ENCODE measurements around the gene PCP4L1.

Gene PCP4L1

DNA sequence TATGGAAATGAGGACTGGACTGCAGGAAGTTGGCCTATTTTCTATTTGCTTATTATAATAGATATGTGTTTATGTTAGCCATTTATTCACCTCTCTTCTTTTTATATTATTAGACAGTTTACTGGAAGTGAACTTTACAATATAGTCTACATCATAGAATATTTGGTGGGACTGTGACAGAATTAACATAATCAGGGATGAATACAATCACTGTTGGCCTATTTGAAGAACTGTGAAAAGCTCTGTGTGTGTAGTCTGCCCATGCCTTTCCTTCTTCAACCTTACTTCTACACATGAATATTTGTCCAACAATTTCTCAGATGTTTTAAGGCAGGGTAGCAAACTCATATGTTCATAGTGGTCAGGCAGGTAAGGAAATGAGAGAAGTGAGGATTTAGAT, 38.9 kb downstream of the PCP4L1 start:
- Histone ChIP-seq H3K4me3 (no peak overlapping the region), H3K27ac (no peak overlapping the region)
- no peak for DNase-seq (ENCODE audit: low spot score)
- TF ChIP-seq, protein P1, sequence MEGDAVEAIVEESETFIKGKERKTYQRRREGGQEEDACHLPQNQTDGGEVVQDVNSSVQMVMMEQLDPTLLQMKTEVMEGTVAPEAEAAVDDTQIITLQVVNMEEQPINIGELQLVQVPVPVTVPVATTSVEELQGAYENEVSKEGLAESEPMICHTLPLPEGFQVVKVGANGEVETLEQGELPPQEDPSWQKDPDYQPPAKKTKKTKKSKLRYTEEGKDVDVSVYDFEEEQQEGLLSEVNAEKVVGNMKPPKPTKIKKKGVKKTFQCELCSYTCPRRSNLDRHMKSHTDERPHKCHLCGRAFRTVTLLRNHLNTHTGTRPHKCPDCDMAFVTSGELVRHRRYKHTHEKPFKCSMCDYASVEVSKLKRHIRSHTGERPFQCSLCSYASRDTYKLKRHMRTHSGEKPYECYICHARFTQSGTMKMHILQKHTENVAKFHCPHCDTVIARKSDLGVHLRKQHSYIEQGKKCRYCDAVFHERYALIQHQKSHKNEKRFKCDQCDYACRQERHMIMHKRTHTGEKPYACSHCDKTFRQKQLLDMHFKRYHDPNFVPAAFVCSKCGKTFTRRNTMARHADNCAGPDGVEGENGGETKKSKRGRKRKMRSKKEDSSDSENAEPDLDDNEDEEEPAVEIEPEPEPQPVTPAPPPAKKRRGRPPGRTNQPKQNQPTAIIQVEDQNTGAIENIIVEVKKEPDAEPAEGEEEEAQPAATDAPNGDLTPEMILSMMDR (IDR thresholded peaks at IDR 0.05): no peak

DNA sequence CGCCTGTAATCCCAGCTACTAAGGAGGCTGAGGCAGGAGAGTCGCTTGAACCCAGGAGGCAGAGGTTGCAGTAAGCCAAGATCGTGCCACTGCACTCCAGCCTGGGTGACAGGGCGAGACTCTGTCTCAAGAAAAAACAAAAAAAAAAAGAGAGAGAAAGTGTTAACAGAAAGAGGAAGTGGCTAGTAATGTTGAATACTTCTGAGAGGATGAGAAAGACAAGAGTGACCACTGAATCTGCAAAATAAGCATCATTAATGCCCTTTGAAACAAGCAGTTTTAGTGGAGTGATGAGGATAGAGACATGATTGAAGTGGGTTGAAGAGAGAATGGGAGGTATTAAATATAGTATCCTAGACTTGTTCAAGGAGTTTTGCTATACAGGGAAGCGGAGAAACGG, 39.6 kb downstream of the PCP4L1 start:
- TF ChIP-seq, protein P1 (IDR thresholded peaks at IDR 0.05): no peak
- Histone ChIP-seq H3K4me3 (no peak overlapping the region), H3K27ac (no peak overlapping the region)
- DNase-seq (ENCODE audit: low spot score): no peak

DNA sequence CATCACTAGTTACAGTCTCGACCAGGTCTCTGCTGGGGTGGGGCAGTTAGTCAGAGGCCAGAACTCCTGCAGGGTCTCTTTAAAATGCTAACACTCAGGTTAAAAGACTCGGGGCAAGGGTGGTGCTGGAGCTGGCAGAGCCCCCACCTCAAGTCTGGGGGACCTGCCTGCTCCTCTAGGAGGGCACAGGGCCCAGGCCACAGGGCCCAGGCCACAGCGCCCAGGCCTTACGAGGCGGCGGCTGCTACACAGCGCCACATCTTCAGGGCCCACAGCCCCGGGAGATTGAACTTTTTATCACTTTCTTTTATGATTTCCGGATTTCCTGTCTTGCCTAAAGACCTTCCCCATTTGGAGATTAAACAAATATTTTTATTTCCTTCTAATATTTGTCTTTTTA, 40.8 kb downstream of the PCP4L1 start:
- no peak for DNase-seq (ENCODE audit: low spot score)
- Histone ChIP-seq H3K27ac (no peak overlapping the region), H3K4me3 (no peak overlapping the region)
- TF ChIP-seq, protein P1 (IDR thresholded peaks at IDR 0.05): no peak

DNA sequence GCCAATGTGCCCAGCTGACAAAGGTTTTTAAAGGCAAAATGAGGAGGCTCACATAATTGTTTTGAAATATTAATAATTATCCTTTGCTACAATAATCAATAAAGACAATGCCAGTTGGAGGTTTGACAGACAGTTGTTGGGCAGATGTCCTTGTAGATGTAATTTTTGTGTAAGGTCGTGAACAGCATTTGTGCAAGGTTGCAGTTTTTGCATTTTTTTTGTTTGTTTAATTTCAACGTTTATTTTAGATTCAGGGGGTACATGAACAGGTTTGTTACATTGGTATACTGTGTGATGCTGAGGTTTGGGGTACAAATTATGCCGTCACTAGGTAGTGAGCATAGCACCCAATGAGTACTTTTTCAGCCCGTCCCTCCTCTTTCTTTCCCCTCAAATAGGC, 41.9 kb downstream of the PCP4L1 start:
- TF ChIP-seq, protein P1 (IDR thresholded peaks at IDR 0.05): no peak
- no peak overlapping the region for H3K4me3 ChIP-seq
- no peak overlapping the region for H3K27ac ChIP-seq
- DNase-seq (ENCODE audit: low spot score): no peak

DNA sequence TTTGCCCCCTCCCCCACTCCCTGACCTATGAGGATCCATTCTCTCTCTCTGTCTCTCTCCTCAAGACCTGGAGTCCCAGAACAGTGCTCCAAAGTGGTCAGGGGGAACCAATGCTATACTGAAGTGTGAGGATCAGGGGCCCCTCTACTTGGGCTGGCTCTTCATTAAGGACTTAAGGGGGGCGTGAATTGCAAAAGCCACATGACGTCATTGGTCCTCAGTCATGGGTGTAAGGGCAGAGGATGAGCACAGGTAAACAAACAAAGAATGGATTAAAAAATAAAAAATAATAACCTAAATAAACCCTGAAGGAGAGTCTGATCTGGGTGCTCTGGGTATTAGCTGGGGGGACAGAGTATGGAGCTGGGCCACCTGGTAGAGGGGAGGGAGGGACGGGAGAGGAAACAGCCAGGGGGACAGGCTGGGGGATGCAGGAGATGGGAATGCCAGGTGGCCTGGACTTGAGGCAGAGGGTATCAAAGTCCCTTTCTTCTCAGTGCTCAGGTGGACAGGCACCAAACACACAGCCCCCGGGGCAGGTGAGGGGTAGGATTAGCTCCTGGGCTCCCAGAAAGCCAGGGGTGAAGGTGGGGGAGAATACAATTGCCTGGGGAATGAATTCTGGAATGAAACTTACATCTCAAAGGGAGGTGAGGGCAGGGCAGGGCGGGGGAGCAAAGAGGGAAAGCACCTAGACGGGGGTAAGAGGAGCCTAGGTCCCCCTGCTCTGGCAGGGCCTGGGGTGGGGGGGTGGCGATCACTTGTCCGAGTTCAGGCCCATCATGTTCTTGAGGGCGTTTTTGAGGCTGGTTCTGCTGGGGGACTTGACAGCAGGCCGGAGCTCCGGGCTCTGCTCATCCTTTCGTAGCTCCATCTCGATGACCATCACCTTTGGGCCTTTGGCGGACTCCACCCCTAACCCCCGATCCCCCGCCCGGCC, 46.7 kb downstream of the PCP4L1 start:
- DNase-seq (ENCODE audit: low spot score): no peak
- TF ChIP-seq, protein P1 (IDR thresholded peaks at IDR 0.05): no peak
- H3K27ac ChIP-seq: peak overlapping the region in 1 of 2 donors; percentile 61
- peak overlapping the region; percentile 84 for H3K4me3 ChIP-seq

DNA sequence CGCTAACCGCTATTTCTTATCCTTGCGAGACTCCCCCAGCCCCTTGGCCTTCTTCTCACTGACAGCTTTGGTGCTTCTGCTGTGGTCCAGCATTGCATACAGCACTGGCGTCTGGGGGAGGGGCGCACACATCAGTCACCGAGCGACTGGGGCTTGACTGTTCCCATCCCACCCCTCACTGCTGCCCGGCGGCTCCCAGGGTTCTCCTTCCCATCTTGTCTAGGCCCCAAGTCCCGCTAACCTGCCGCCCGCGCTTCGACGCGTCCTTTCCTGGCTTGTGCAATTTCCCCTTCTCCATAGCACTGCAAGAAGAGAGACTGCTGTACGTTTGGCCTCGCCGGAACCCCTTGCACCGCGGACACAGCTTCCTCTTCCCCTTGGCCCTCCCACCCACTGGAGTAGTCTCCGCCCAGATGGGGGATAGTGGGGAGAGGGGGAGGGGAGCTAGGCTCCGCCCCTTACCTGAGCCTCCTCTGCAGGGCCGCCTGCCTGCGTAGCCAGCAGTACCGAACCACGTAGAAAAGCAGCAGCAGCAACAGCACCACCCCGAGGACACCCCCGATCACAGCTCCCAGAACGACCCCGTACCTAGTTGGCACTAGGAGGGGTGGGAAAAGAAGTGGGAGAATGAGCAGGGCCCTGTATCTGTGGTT, 47.4 kb downstream of the PCP4L1 start:
- peak overlapping the region in 1 of 2 donors; percentile 61 for H3K27ac ChIP-seq
- TF ChIP-seq, protein P1 (IDR thresholded peaks at IDR 0.05): no peak
- peak; percentile 81 for DNase-seq (ENCODE audit: low spot score)
- peak overlapping the region; percentile 84 for H3K4me3 ChIP-seq
